ENCODE measurements around the gene CD180. TPM values are rescaled to one million over a fixed set of nuclear protein-coding genes. Genes with fewer than 3 reads are reported as not detected.

CD180 gene
- total RNA-seq, 6 donors from 2014 or later = 1.00 to 4.8 (median 1.9) TPM

GRCh38 chr5:67166460-67167285 is 29.9 kb downstream of the CD180 start:
- DNase-seq = peak; percentile 74 to 88
- WGBS, 2 donors = 61 to 70% methylated on average over 21 to 28 of the region's 31 CpGs

GRCh38 chr5:67165526-67166459 is 30.8 kb downstream of the CD180 start:
- peaks cover 0 to 13% (median 10%) of the 10 kb centered on the region in 4 donors for H3K4me1 ChIP-seq
- H3K9me3 ChIP-seq = no peaks in the 10 kb centered on the region
- peaks cover 7 to 63% (median 41%) of the 10 kb centered on the region in 4 donors for H3K36me3 ChIP-seq
- TF ChIP-seq EP300 (IDR thresholded peaks at IDR 0.05) (no peak), POLR2AphosphoS5 (IDR thresholded peaks at IDR 0.05) (peak; percentile 31 to 55), POLR2A (IDR thresholded peaks at IDR 0.05) (no peak)
- TF ChIP-seq, protein P1, sequence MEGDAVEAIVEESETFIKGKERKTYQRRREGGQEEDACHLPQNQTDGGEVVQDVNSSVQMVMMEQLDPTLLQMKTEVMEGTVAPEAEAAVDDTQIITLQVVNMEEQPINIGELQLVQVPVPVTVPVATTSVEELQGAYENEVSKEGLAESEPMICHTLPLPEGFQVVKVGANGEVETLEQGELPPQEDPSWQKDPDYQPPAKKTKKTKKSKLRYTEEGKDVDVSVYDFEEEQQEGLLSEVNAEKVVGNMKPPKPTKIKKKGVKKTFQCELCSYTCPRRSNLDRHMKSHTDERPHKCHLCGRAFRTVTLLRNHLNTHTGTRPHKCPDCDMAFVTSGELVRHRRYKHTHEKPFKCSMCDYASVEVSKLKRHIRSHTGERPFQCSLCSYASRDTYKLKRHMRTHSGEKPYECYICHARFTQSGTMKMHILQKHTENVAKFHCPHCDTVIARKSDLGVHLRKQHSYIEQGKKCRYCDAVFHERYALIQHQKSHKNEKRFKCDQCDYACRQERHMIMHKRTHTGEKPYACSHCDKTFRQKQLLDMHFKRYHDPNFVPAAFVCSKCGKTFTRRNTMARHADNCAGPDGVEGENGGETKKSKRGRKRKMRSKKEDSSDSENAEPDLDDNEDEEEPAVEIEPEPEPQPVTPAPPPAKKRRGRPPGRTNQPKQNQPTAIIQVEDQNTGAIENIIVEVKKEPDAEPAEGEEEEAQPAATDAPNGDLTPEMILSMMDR (IDR thresholded peaks at IDR 0.05) = peak; percentile 44 to 83 (median 74)
- peak; percentile 86 to 94 for ATAC-seq (ENCODE audit: low FRiP score in 2 of 2)
- peak; percentile 85 to 94 for DNase-seq
- no peaks in the 10 kb centered on the region for H3K27me3 ChIP-seq
- 36 to 53% methylated on average over 16 to 26 of the region's 36 CpGs for WGBS, 2 donors
- H3K4me3 ChIP-seq = peak overlapping the region in 3 of 4 donors; percentile 18 to 37 (median 30)
- H3K27ac ChIP-seq = peak overlapping the region; percentile 79 to 88 (median 84)

More at GRCh38 chr5:67166460-67167285, 29.9 kb downstream of the CD180 start:
- H3K36me3 ChIP-seq = peaks cover 7 to 55% (median 41%) of the 10 kb centered on the region in 4 donors
- ATAC-seq (ENCODE audit: low FRiP score in 2 of 2) = peak; percentile 57 to 82
- H3K4me1 ChIP-seq = peaks cover 0 to 13% (median 10%) of the 10 kb centered on the region in 4 donors
- H3K9me3 ChIP-seq = no peaks in the 10 kb centered on the region
- H3K27ac ChIP-seq = peak overlapping the region; percentile 79 to 88 (median 84)
- peak overlapping the region in 3 of 4 donors; percentile 18 to 37 (median 30) for H3K4me3 ChIP-seq
- no peak for TF ChIP-seq EP300 (IDR thresholded peaks at IDR 0.05)
- TF ChIP-seq POLR2AphosphoS5 (IDR thresholded peaks at IDR 0.05) = no peak
- TF ChIP-seq, protein P1 (IDR thresholded peaks at IDR 0.05) = no peak
- TF ChIP-seq POLR2A (IDR thresholded peaks at IDR 0.05) = peak in 1 of 4 donors; percentile 61
- H3K27me3 ChIP-seq = no peaks in the 10 kb centered on the region

- TF ChIP-seq EP300 (IDR thresholded peaks at IDR 0.05) (no peak), POLR2A (IDR thresholded peaks at IDR 0.05) (no peak), POLR2AphosphoS5 (IDR thresholded peaks at IDR 0.05) (no peak)
- TF ChIP-seq, protein P1 (IDR thresholded peaks at IDR 0.05) = no peak
- H3K4me1 ChIP-seq = peaks cover 0 to 13% (median 10%) of the 10 kb centered on the region in 4 donors
- WGBS, 2 donors = 94 to 95% methylated on average over 8 to 17 of the region's 17 CpGs
- peak overlapping the region; percentile 79 to 88 (median 84) for H3K27ac ChIP-seq
- H3K9me3 ChIP-seq = no peaks in the 10 kb centered on the region
- H3K27me3 ChIP-seq = no peaks in the 10 kb centered on the region
- H3K36me3 ChIP-seq = peaks cover 7 to 70% (median 41%) of the 10 kb centered on the region in 4 donors
- ATAC-seq (ENCODE audit: low FRiP score in 2 of 2) = no peak
- peak overlapping the region in 1 of 4 donors; percentile 30 for H3K4me3 ChIP-seq
- DNase-seq = peak in 1 of 2 donors; percentile 49
Observed at GRCh38 chr5:67164856-67165525, 31.6 kb downstream of the CD180 start.

- Histone ChIP-seq H3K9me3 (no peaks in the 10 kb centered on the region), H3K27me3 (no peaks in the 10 kb centered on the region), H3K36me3 (peaks cover 7 to 68% (median 41%) of the 10 kb centered on the region in 4 donors), H3K27ac (peak overlapping the region in 1 of 4 donors; percentile 87), H3K4me3 (no peak overlapping the region), H3K4me1 (peaks cover 0 to 13% (median 10%) of the 10 kb centered on the region in 4 donors)
- TF ChIP-seq POLR2A (IDR thresholded peaks at IDR 0.05) (no peak), POLR2AphosphoS5 (IDR thresholded peaks at IDR 0.05) (no peak), EP300 (IDR thresholded peaks at IDR 0.05) (no peak)
- TF ChIP-seq, protein P1 (IDR thresholded peaks at IDR 0.05) = no peak
- peak in 1 of 2 donors; percentile 84 for DNase-seq
- ATAC-seq (ENCODE audit: low FRiP score in 2 of 2) = no peak
- whole genome bisulfite sequencing, 2 donors = 92 to 95% methylated on average over 25 to 33 of the region's 33 CpGs
Observed at GRCh38 chr5:67163863-67164595, 32.6 kb downstream of the CD180 start.
